Endothelial cell of umbilical vein (primary cell): ENCODE results near the gene ZNF687. TPM values are rescaled to one million over a fixed set of nuclear protein-coding genes. Genes with fewer than 3 reads are reported as not detected.

Source experiments
- BruUV-seq: library from RNA; stranded (reverse); fragments of 400-500 nt; replicated peaks from 2 replicates; lab custom pipeline; 2021; lab: Mats Ljungman, UMichigan
- CTCF ChIA-PET: fragments of 300-600, 350-600 bp; sonication (Branson Sonifier 250); formaldehyde crosslinking; loops from one replicate; lab custom pipeline; 2021; ENCODE audit warnings: antibody characterized with exemption, inconsistent platforms; lab: Charles Lee
- POLR2A ChIA-PET: fragments of 300-600, 350-600 bp; sonication (Branson Sonifier 250); formaldehyde crosslinking; loops from one replicate; lab custom pipeline; 2021; ENCODE audit warnings: antibody characterized with exemption, inconsistent platforms; lab: Charles Lee
- DNase-seq: peaks from one replicate; pipeline ENCODE4 v3.0.0-alpha.2; 2011; ENCODE audit warnings: low read depth, low spot score
- FAIRE-seq: peaks from 2 replicates; lab custom pipeline; 2011; peaks lifted over from hg19 to GRCh38; lab: Jason Lieb, UNC
- H2AFZ ChIP-seq: 2 replicates; pipeline ENCODE4 v1.6.0; 2012; ENCODE audit warnings: low read depth, low read length, control low read depth, inconsistent platforms
- H3K27ac ChIP-seq: 2 replicates; pipeline ENCODE4 v1.5.1; 2011; ENCODE audit warnings: low read depth, mild to moderate bottlenecking, control low read depth, low read length, moderate library complexity; ENCODE audit not compliant: insufficient read depth
- H3K27me3 ChIP-seq, 2 experiments: 2 replicates each; pipeline versions ENCODE4 v1.6.0 to v1.6.1; 2011; ENCODE audit warnings: low read length in 2 of 2, mixed read lengths in 1 of 2; ENCODE audit not compliant: control insufficient read depth in 2 of 2, insufficient read depth in 2 of 2
- H3K36me3 ChIP-seq, 2 experiments: 2 replicates in 1 of 2; 3 replicates in 1 of 2; pipeline ENCODE4 v1.5.1; 2011; ENCODE audit warnings: low read length in 2 of 2, mild to moderate bottlenecking in 1 of 2, moderate library complexity in 1 of 2; ENCODE audit not compliant: control insufficient read depth in 2 of 2, insufficient read depth in 2 of 2; ENCODE audit errors: extremely low read depth in 1 of 2
- H3K4me1 ChIP-seq: 3 replicates; pipeline ENCODE4 v1.5.1; 2011; ENCODE audit warnings: mild to moderate bottlenecking, low read length; ENCODE audit not compliant: control insufficient read depth, insufficient read depth; ENCODE audit errors: extremely low read depth
- H3K4me2 ChIP-seq: 2 replicates; pipeline ENCODE4 v1.6.1; 2011; ENCODE audit warnings: low read length, control low read depth, mixed read lengths; ENCODE audit not compliant: insufficient read depth
- H3K4me3 ChIP-seq, 3 experiments: fragments of 200-600 bp in 1 of 3; sonication (generic), shearing (Covaris generic) in 1 of 3; replicated peaks in 1 of 3; 2 replicates each; pipeline ENCODE4 v1.5.1; 2011 to 2016; ENCODE audit warnings: control low read depth in 3 of 3, low read length in 3 of 3, mild to moderate bottlenecking in 2 of 3, inconsistent platforms in 1 of 3, low read depth in 1 of 3, moderate library complexity in 1 of 3; ENCODE audit not compliant: insufficient read depth in 1 of 3
- H3K79me2 ChIP-seq: 2 replicates; pipeline ENCODE4 v1.6.0; 2012; ENCODE audit warnings: low read length, inconsistent platforms; ENCODE audit not compliant: control insufficient read depth, insufficient read depth
- H3K9ac ChIP-seq: replicated peaks from 2 replicates; pipeline ENCODE3; 2011; ENCODE audit warnings: low read length, control low read depth; ENCODE audit not compliant: insufficient read depth; ENCODE audit errors: extremely low read depth
- H3K9me1 ChIP-seq: replicated peaks from 3 replicates; pipeline ENCODE4 v1.6.0; 2011; ENCODE audit warnings: mild to moderate bottlenecking, low read length; ENCODE audit not compliant: control insufficient read depth, insufficient read depth; ENCODE audit errors: extremely low read depth
- H3K9me3 ChIP-seq: replicated peaks from 2 replicates; pipeline ENCODE4 v1.5.1; 2012; ENCODE audit warnings: low read length, inconsistent platforms; ENCODE audit not compliant: control insufficient read depth, insufficient read depth
- H4K20me1 ChIP-seq: replicated peaks from 2 replicates; pipeline ENCODE3; 2011; ENCODE audit warnings: mild to moderate bottlenecking, low read length; ENCODE audit not compliant: control insufficient read depth, insufficient read depth; ENCODE audit errors: extremely low read depth
- FOS ChIP-seq: IDR thresholded peaks from 2 replicates; pipeline ENCODE4 v1.6.1; 2011; ENCODE audit warnings: mild to moderate bottlenecking, low read length, moderate library complexity, borderline replicate concordance; ENCODE audit not compliant: insufficient read depth
- GATA2 ChIP-seq: IDR thresholded peaks from 2 replicates; pipeline ENCODE4 v1.7.0; 2011; ENCODE audit warnings: low read depth, mild to moderate bottlenecking, moderate library complexity, mixed read lengths, low read length; ENCODE audit not compliant: insufficient read length, insufficient read depth
- JUN ChIP-seq: IDR thresholded peaks from 2 replicates; pipeline ENCODE4 v1.6.1; 2011; ENCODE audit warnings: borderline replicate concordance, low read depth; ENCODE audit not compliant: insufficient read length, insufficient read depth
- MYC ChIP-seq: IDR thresholded peaks from one replicate; pipeline ENCODE4 v1.6.1; 2011; ENCODE audit warnings: mild to moderate bottlenecking, low read depth, low read length
- dilution Hi-C: fragments of 300-500 bp; cut with MboI; formaldehyde crosslinking; loops from one replicate; pipeline ENCODE4 v1.15.0; 2019; ENCODE audit warnings: low sequenced_read_pairs; ENCODE audit not compliant: extremely low pct_ligation_motif_present
- intact Hi-C: fragments of 100-400 bp; cut with micrococcal nuclease; formaldehyde crosslinking; loops from one replicate; pipeline ENCODE4 v1.10.0; 2022
- polyA plus RNA-seq, 4 experiments: library from polyadenylated mRNA; depleted of rRNA in 3 of 4; stranded (reverse) in 3 of 4; unstranded in 1 of 4; fragments of >200 nt; gene quantifications; 2 replicates each; pipeline versions ENCODE4 v1.2.1 to v1.2.3, GENCODE V29; 2011 to 2012; ENCODE audit warnings: missing spikeins in 1 of 4
- total RNA-seq: library from RNA; stranded (reverse); gene quantifications from 2 replicates; pipeline ENCODE4 v1.2.3, GENCODE V29; 2021
- TF ChIP-seq, protein P1 (sequence below), 2 donors: IDR thresholded peaks; 1 replicate in 1 of 2; 2 replicates in 1 of 2; pipeline ENCODE4 v1.5.1; 2011; ENCODE audit warnings: low read length in 2 of 2, mild to moderate bottlenecking in 2 of 2, moderate library complexity in 2 of 2, control low read depth in 1 of 2, inconsistent platforms in 1 of 2, low read depth in 1 of 2; ENCODE audit not compliant: insufficient read depth in 1 of 2; ENCODE audit errors: extremely low read depth in 1 of 2
- TF ChIP-seq, protein P2 (sequence below): IDR thresholded peaks from 2 replicates; pipeline ENCODE4 v1.6.1; 2011; ENCODE audit not compliant: insufficient read depth, insufficient read length

ZNF687 gene
- total and polyA plus RNA-seq, 2 donors (not counting 3 experiments of a cell fraction or from before 2014, with no cell fraction given): 17.9 to 20.1 TPM

DNA sequence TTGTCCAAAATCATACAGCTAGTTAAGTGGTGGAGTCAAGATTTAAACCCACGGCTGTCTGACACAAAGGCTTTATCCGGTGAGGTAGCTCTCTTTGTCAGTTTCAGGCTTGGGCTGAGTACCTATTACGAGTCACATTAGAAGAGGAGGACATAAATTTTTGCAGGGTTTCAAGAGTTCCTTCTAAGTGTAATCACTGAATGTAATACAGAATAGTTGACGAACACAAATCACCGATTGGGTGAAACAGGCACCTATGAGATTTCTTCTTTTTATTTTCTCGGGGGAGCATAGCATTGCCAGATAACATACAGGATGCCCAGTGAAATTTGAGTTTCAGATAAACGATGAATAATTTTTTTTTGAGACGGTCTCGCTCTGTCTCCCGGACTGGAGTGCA, 26.7 kb upstream of the ZNF687 start:
- H4K20me1 ChIP-seq: no peaks in the 10 kb centered on the region
- H3K36me3 ChIP-seq: no peaks in the 10 kb centered on the region
- peak overlapping the region; percentile 95 for H3K9ac ChIP-seq
- no peak for FAIRE-seq
- dilution Hi-C loops: no loop called here
- no peak for TF ChIP-seq JUN
- TF ChIP-seq, protein P1, sequence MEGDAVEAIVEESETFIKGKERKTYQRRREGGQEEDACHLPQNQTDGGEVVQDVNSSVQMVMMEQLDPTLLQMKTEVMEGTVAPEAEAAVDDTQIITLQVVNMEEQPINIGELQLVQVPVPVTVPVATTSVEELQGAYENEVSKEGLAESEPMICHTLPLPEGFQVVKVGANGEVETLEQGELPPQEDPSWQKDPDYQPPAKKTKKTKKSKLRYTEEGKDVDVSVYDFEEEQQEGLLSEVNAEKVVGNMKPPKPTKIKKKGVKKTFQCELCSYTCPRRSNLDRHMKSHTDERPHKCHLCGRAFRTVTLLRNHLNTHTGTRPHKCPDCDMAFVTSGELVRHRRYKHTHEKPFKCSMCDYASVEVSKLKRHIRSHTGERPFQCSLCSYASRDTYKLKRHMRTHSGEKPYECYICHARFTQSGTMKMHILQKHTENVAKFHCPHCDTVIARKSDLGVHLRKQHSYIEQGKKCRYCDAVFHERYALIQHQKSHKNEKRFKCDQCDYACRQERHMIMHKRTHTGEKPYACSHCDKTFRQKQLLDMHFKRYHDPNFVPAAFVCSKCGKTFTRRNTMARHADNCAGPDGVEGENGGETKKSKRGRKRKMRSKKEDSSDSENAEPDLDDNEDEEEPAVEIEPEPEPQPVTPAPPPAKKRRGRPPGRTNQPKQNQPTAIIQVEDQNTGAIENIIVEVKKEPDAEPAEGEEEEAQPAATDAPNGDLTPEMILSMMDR (IDR thresholded peaks at IDR 0.05; ENCODE audit: extremely low read depth in 1 of 2, insufficient read depth in 1 of 2, low read depth in 1 of 2, low read length in 2 of 2): no peak
- TF ChIP-seq FOS: no peak
- no peak for TF ChIP-seq MYC
- TF ChIP-seq, protein P2, sequence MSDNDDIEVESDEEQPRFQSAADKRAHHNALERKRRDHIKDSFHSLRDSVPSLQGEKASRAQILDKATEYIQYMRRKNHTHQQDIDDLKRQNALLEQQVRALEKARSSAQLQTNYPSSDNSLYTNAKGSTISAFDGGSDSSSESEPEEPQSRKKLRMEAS: no peak
- no peak for TF ChIP-seq GATA2
- no peaks in the 10 kb centered on the region for H3K27me3 ChIP-seq
- ChIA-PET POLR2A (interaction anchor here (1.3 kb wide), 1 partner anchor 158 kb away, joined by 3 read pairs; no protein-coding TSS in a partner anchor), CTCF (interaction anchor here (1.7 kb wide), 1 partner anchor 156 kb away, joined by 6 read pairs; no protein-coding TSS in a partner anchor)
- peak overlapping the region; percentile 80 for H3K27ac ChIP-seq
- H3K4me2 ChIP-seq: peak overlapping the region; percentile 99
- BruUV-seq: no TSS peak
- no peak for DNase-seq
- peaks cover 7% of the 10 kb centered on the region for H3K4me1 ChIP-seq
- peak overlapping the region; percentile 82 to 96 (median 87) for H3K4me3 ChIP-seq
- intact Hi-C loops: no loop called here
- no peaks in the 10 kb centered on the region for H3K9me1 ChIP-seq
- peaks cover 50% of the 10 kb centered on the region for H3K79me2 ChIP-seq
- no peaks in the 10 kb centered on the region for H3K9me3 ChIP-seq
- no peak overlapping the region for H2AFZ ChIP-seq
